IPS-20b (cell line): ENCODE data around the gene PSMF1.

Experiments
- H3K27ac ChIP-seq: one replicate; pipeline ENCODE4 v1.5.1; 2013; ENCODE audit warnings: low read length
- H3K27me3 ChIP-seq: 2 replicates; pipeline ENCODE4 v1.6.1; 2013; ENCODE audit warnings: mild to moderate bottlenecking, low read length, inconsistent platforms; ENCODE audit not compliant: insufficient read depth
- H3K36me3 ChIP-seq: 2 replicates; pipeline ENCODE4 v1.6.1; 2013; ENCODE audit warnings: low read depth, mild to moderate bottlenecking, inconsistent platforms, low read length, moderate library complexity; ENCODE audit not compliant: insufficient read depth
- H3K4me1 ChIP-seq: 2 replicates; pipeline ENCODE4 v1.6.1; 2013; ENCODE audit warnings: mild to moderate bottlenecking, control low read depth, inconsistent platforms, low read length, moderate library complexity; ENCODE audit not compliant: insufficient read depth
- H3K4me3 ChIP-seq: 2 replicates; pipeline ENCODE4 v1.5.1; 2013; ENCODE audit warnings: mild to moderate bottlenecking, low read length, inconsistent platforms
- H3K9ac ChIP-seq: 2 replicates; pipeline ENCODE4 v1.6.1; 2013; ENCODE audit warnings: low read depth, mild to moderate bottlenecking, inconsistent platforms, low read length, moderate library complexity
- H3K9me3 ChIP-seq: 2 replicates; pipeline ENCODE4 v1.6.1; 2013; ENCODE audit warnings: mild to moderate bottlenecking, low read depth, low read length, inconsistent platforms; ENCODE audit not compliant: insufficient read depth

PSMF1 gene

GRCh38 chr20:1166948-1167720 lies 48.7 kb downstream of the PSMF1 start:
- H3K36me3 ChIP-seq, result peaks cover 78% of the 10 kb centered on the region
- no peaks in the 10 kb centered on the region for H3K4me1 ChIP-seq
- H3K4me3 ChIP-seq, result no peak overlapping the region
- H3K9ac ChIP-seq, result no peak overlapping the region
- no peak overlapping the region for H3K27ac ChIP-seq
- no peaks in the 10 kb centered on the region for H3K9me3 ChIP-seq
- H3K27me3 ChIP-seq, result no peaks in the 10 kb centered on the region

GRCh38 chr20:1169224-1169623 lies 50.8 kb downstream of the PSMF1 start:
- no peaks in the 10 kb centered on the region for H3K27me3 ChIP-seq
- H3K27ac ChIP-seq, result no peak overlapping the region
- no peaks in the 10 kb centered on the region for H3K4me1 ChIP-seq
- peaks cover 65% of the 10 kb centered on the region for H3K36me3 ChIP-seq
- no peaks in the 10 kb centered on the region for H3K9me3 ChIP-seq
- H3K9ac ChIP-seq, result no peak overlapping the region
- no peak overlapping the region for H3K4me3 ChIP-seq

GRCh38 chr20:1171461-1172093 lies 53.2 kb downstream of the PSMF1 start:
- no peak overlapping the region for H3K27ac ChIP-seq
- no peak overlapping the region for H3K4me3 ChIP-seq
- H3K27me3 ChIP-seq, result no peaks in the 10 kb centered on the region
- peaks cover 46% of the 10 kb centered on the region for H3K36me3 ChIP-seq
- H3K4me1 ChIP-seq, result no peaks in the 10 kb centered on the region
- no peak overlapping the region for H3K9ac ChIP-seq
- no peaks in the 10 kb centered on the region for H3K9me3 ChIP-seq

- H3K4me3 ChIP-seq, result no peak overlapping the region
- H3K36me3 ChIP-seq, result peaks cover 25% of the 10 kb centered on the region
- H3K4me1 ChIP-seq, result no peaks in the 10 kb centered on the region
Observed at GRCh38 chr20:1173698-1174097, 55.3 kb downstream of the PSMF1 start.

GRCh38 chr20:1174787-1175186 lies 56.4 kb downstream of the PSMF1 start:
- Histone ChIP-seq H3K36me3 (peaks cover 14% of the 10 kb centered on the region; the same call in 1 of the 2 replicates), H3K9me3 (no peaks in the 10 kb centered on the region), H3K27me3 (no peaks in the 10 kb centered on the region)

More at GRCh38 chr20:1173698-1174097, 55.3 kb downstream of the PSMF1 start:
- H3K27ac ChIP-seq, result no peak overlapping the region
- H3K9ac ChIP-seq, result no peak overlapping the region
- no peaks in the 10 kb centered on the region for H3K9me3 ChIP-seq
- H3K27me3 ChIP-seq, result no peaks in the 10 kb centered on the region

GRCh38 chr20:1177680-1178079 lies 59.3 kb downstream of the PSMF1 start:
- H3K27ac ChIP-seq, result no peak overlapping the region
- H3K36me3 ChIP-seq, result peaks cover 6% of the 10 kb centered on the region; the same call in 1 of the 2 replicates
- no peak overlapping the region for H3K4me3 ChIP-seq
- H3K9me3 ChIP-seq, result no peaks in the 10 kb centered on the region
- no peak overlapping the region for H3K9ac ChIP-seq
- no peaks in the 10 kb centered on the region for H3K4me1 ChIP-seq
- H3K27me3 ChIP-seq, result peaks cover 8% of the 10 kb centered on the region

More at GRCh38 chr20:1174787-1175186, 56.4 kb downstream of the PSMF1 start:
- Histone ChIP-seq H3K4me3 (no peak overlapping the region), H3K9ac (no peak overlapping the region), H3K27ac (no peak overlapping the region), H3K4me1 (no peaks in the 10 kb centered on the region)

- Histone ChIP-seq H3K27me3 (peaks cover 13% of the 10 kb centered on the region), H3K4me3 (no peak overlapping the region), H3K9ac (no peak overlapping the region), H3K27ac (no peak overlapping the region), H3K36me3 (0 out of 2 replicates have a peak, but pooled peaks cover 4% of the 10 kb centered on the region), H3K9me3 (no peaks in the 10 kb centered on the region), H3K4me1 (no peaks in the 10 kb centered on the region)
Observed at GRCh38 chr20:1178103-1178502, 59.7 kb downstream of the PSMF1 start.

GRCh38 chr20:1178623-1179022 lies 60.2 kb downstream of the PSMF1 start:
- 0 out of 2 replicates have a peak, but pooled peaks cover 4% of the 10 kb centered on the region for H3K36me3 ChIP-seq

GRCh38 chr20:1180949-1181348 lies 62.5 kb downstream of the PSMF1 start:
- Histone ChIP-seq H3K36me3 (no peaks in the 10 kb centered on the region), H3K9me3 (no peaks in the 10 kb centered on the region), H3K4me3 (no peak overlapping the region), H3K4me1 (no peaks in the 10 kb centered on the region), H3K27me3 (peaks cover 34% of the 10 kb centered on the region), H3K27ac (no peak overlapping the region), H3K9ac (no peak overlapping the region)

More at GRCh38 chr20:1178623-1179022, 60.2 kb downstream of the PSMF1 start:
- H3K4me1 ChIP-seq, result no peaks in the 10 kb centered on the region
- H3K27ac ChIP-seq, result no peak overlapping the region
- H3K9me3 ChIP-seq, result no peaks in the 10 kb centered on the region
- no peak overlapping the region for H3K4me3 ChIP-seq
- peaks cover 18% of the 10 kb centered on the region for H3K27me3 ChIP-seq
- H3K9ac ChIP-seq, result no peak overlapping the region

GRCh38 chr20:1182106-1182505 lies 63.7 kb downstream of the PSMF1 start:
- H3K27ac ChIP-seq, result no peak overlapping the region
- no peak overlapping the region for H3K4me3 ChIP-seq
- no peaks in the 10 kb centered on the region for H3K36me3 ChIP-seq
- H3K27me3 ChIP-seq, result peaks cover 46% of the 10 kb centered on the region
- H3K4me1 ChIP-seq, result no peaks in the 10 kb centered on the region; the same call in 1 of the 2 replicates
- no peaks in the 10 kb centered on the region for H3K9me3 ChIP-seq
- H3K9ac ChIP-seq, result no peak overlapping the region

GRCh38 chr20:1183153-1183552 lies 64.8 kb downstream of the PSMF1 start:
- Histone ChIP-seq H3K27me3 (peaks cover 53% of the 10 kb centered on the region), H3K27ac (no peak overlapping the region), H3K4me1 (peaks cover 8% of the 10 kb centered on the region; the same call in 1 of the 2 replicates), H3K9me3 (no peaks in the 10 kb centered on the region), H3K4me3 (no peak overlapping the region), H3K9ac (no peak overlapping the region), H3K36me3 (no peaks in the 10 kb centered on the region)

- H3K36me3 ChIP-seq, result no peaks in the 10 kb centered on the region
- H3K4me1 ChIP-seq, result peaks cover 8% of the 10 kb centered on the region; the same call in 1 of the 2 replicates
- H3K9ac ChIP-seq, result no peak overlapping the region
- no peaks in the 10 kb centered on the region for H3K9me3 ChIP-seq
- peaks cover 53% of the 10 kb centered on the region for H3K27me3 ChIP-seq
- H3K27ac ChIP-seq, result no peak overlapping the region
- H3K4me3 ChIP-seq, result peak overlapping the region; percentile 60
Observed at GRCh38 chr20:1184260-1184637, 65.8 kb downstream of the PSMF1 start.
